ENCODE data around the gene PLXNB1.

Gene PLXNB1

DNA sequence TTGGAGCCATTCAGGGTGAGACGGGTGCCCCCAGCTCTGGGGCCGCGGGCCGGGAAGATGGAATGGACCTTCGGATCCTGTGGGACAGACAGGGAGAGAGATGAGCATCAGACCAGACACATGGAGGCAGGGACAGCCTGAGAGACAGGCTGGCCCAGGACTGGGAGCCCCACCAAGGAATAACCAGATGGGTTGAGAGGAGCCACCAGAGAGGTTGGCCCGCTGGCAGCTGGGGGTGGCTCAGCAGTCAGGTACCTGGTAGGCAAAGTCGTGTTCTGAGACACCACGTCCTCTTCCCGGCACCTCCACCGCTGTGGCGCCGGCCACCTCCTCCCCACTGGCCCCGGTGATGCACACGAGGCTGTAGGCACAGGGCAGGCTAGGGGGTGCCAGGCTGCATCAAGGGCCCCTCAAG is 13.8 kb downstream of the PLXNB1 start:
- in situ Hi-C loops (cut with HindIII; ENCODE audit: low sequenced_read_pairs), result no loop called here
- no peak overlapping the region for H3K4me3 ChIP-seq (ENCODE audit: low read depth, low read length)
- TF ChIP-seq, protein P1, sequence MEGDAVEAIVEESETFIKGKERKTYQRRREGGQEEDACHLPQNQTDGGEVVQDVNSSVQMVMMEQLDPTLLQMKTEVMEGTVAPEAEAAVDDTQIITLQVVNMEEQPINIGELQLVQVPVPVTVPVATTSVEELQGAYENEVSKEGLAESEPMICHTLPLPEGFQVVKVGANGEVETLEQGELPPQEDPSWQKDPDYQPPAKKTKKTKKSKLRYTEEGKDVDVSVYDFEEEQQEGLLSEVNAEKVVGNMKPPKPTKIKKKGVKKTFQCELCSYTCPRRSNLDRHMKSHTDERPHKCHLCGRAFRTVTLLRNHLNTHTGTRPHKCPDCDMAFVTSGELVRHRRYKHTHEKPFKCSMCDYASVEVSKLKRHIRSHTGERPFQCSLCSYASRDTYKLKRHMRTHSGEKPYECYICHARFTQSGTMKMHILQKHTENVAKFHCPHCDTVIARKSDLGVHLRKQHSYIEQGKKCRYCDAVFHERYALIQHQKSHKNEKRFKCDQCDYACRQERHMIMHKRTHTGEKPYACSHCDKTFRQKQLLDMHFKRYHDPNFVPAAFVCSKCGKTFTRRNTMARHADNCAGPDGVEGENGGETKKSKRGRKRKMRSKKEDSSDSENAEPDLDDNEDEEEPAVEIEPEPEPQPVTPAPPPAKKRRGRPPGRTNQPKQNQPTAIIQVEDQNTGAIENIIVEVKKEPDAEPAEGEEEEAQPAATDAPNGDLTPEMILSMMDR (IDR thresholded peaks at IDR 0.05; ENCODE audit: low read depth, low read length, missing control alignments), result no peak
- no peak for DNase-seq (ENCODE audit: low read depth)

GRCh38 chr3:48415251-48415953 is 14.5 kb downstream of the PLXNB1 start:
- TF ChIP-seq, protein P1 (IDR thresholded peaks at IDR 0.05; ENCODE audit: low read depth, low read length, missing control alignments), result peak; percentile 9
- no peak for DNase-seq (ENCODE audit: low read depth)
- no peak overlapping the region for H3K4me3 ChIP-seq (ENCODE audit: low read depth, low read length)
- in situ Hi-C loops (cut with HindIII; ENCODE audit: low sequenced_read_pairs), result no loop called here

DNA sequence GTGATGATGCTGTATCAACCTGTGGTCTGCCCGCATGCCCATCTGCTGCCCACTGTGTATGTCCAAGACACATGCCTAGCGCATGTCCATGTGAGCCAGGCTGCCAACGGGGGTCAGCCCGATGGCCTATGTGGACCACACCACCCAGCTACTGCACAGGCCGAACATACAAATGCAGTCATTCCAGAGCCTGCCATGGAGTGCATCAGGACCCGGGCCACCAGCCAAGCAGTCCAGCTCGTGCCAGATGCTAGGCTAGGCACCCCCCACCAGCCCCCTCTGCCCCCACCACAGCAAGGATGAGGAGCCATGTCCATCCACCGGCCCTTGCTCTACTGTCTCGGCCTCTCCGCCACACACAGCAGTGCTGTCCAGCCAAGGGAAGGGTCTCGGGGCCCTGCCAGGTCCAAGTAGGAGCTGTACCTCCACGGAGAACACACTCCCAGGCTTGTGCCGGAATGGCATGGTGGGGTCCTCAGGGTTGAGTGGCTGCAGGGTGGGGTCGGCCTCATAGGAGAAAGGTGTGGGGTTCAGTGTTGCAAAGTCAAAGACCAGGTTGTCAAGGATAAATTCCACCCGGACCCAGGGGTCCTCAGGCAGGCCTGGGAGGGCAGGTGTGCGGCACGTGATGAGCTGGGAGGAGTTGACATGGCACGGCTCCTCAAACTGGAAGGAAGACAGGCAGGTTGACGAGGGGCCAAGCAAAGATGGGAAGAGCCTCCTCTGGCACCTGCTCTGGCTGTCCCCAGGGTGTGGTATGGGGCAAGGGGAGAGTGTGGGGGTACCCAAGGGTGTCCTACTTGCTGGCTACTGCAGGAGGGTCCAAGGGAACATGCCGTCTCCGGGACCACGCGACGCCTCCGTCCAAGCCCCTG is 15.3 kb downstream of the PLXNB1 start:
- TF ChIP-seq, protein P1 (IDR thresholded peaks at IDR 0.05; ENCODE audit: low read depth, low read length, missing control alignments), result no peak
- H3K4me3 ChIP-seq (ENCODE audit: low read depth, low read length), result no peak overlapping the region
- in situ Hi-C loops (cut with HindIII; ENCODE audit: low sequenced_read_pairs), result no loop called here
- DNase-seq (ENCODE audit: low read depth), result no peak

GRCh38 chr3:48413611-48414010 is 16.3 kb downstream of the PLXNB1 start:
- in situ Hi-C loops (cut with HindIII; ENCODE audit: low sequenced_read_pairs), result no loop called here
- H3K4me3 ChIP-seq (ENCODE audit: low read depth, low read length), result no peak overlapping the region
- TF ChIP-seq, protein P1 (IDR thresholded peaks at IDR 0.05; ENCODE audit: low read depth, low read length, missing control alignments), result no peak
- no peak for DNase-seq (ENCODE audit: low read depth)

DNA sequence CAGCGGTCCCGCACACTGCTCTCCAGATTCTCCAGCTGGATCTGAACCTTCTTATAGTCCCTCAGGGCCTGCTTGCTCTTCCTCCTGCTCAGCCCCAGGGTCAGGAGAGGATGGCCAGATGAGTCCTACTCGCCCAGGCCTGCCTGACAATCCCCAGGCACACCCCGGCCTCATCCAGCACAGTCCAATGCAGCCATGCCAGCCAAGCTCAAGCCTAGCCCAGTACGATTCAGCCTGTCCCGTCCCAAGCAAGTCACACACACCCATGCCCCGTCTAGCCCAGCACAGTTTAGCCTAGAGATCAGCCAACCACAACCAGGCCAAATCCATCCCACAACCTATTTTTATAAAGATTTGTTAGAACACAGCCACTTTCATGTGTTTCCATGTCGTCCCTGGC is 16.8 kb downstream of the PLXNB1 start:
- in situ Hi-C loops (cut with HindIII; ENCODE audit: low sequenced_read_pairs), result no loop called here
- no peak overlapping the region for H3K4me3 ChIP-seq (ENCODE audit: low read depth, low read length)
- DNase-seq (ENCODE audit: low read depth), result no peak
- TF ChIP-seq, protein P1 (IDR thresholded peaks at IDR 0.05; ENCODE audit: low read depth, low read length, missing control alignments), result no peak

GRCh38 chr3:48412375-48413001 is 17.4 kb downstream of the PLXNB1 start:
- in situ Hi-C loops (cut with HindIII; ENCODE audit: low sequenced_read_pairs), result no loop called here
- TF ChIP-seq, protein P1 (IDR thresholded peaks at IDR 0.05; ENCODE audit: low read depth, low read length, missing control alignments), result no peak
- no peak overlapping the region for H3K4me3 ChIP-seq (ENCODE audit: low read depth, low read length)
- no peak for DNase-seq (ENCODE audit: low read depth)

Measured in astrocyte of the cerebellum (primary cell).